ENCODE measurements around the gene SH3RF1. TPM values are rescaled to one million over a fixed set of nuclear protein-coding genes. Genes with fewer than 3 reads are reported as not detected.

The SH3RF1 gene
- total RNA-seq, 1 experiment from 2014 or later: 59.5 TPM

DNA sequence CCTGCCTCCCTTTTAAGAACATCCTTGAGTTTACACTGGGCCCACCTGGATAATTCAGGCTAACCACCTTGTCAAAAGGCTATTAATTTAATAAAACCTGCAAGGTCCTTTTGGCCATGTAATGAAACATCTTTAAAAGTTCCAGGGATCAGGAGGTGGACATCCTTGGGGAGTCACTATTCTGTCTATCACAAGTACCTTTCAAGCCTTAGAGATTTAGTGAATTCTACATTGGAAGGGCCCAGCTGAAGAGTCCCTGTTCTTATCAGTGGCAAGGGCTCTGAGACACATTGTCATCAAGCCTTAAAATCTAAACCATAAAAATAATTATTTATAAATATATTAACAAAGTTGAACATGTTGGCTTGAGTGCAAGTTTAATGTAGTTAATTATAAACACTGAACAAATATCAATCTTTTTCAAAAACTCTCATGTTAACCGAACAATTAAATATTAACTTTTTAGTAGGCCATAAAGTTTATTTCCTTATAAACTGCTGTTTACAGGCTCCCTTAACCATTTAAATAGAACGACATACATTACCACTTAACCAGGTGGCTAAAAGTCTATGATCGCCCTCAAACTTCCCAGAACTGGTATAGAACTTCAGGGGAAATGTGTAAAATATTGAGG lies 156.3 kb downstream of the SH3RF1 start:
- H3K27me3 ChIP-seq (ENCODE audit: insufficient read depth, low read length): no peaks in the 10 kb centered on the region
- TF ChIP-seq RAD21 (IDR thresholded peaks at IDR 0.05; ENCODE audit: low read depth) (no peak), TCF7L2 (IDR thresholded peaks at IDR 0.05; ENCODE audit: borderline replicate concordance, extremely low read depth, insufficient read depth, insufficient read length) (no peak), EZH2 (IDR thresholded peaks at IDR 0.05) (no peak), SRF (IDR thresholded peaks at IDR 0.05; ENCODE audit: low read depth) (no peak), CBX3 (IDR thresholded peaks at IDR 0.05; ENCODE audit: low read depth) (no peak), POLR2A (IDR thresholded peaks at IDR 0.05; ENCODE audit: borderline replicate concordance, extremely low read depth, insufficient read depth, insufficient read length) (no peak)
- TF ChIP-seq, protein P1, sequence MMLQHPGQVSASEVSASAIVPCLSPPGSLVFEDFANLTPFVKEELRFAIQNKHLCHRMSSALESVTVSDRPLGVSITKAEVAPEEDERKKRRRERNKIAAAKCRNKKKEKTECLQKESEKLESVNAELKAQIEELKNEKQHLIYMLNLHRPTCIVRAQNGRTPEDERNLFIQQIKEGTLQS (IDR thresholded peaks at IDR 0.05): no peak
- TF ChIP-seq, protein P2, sequence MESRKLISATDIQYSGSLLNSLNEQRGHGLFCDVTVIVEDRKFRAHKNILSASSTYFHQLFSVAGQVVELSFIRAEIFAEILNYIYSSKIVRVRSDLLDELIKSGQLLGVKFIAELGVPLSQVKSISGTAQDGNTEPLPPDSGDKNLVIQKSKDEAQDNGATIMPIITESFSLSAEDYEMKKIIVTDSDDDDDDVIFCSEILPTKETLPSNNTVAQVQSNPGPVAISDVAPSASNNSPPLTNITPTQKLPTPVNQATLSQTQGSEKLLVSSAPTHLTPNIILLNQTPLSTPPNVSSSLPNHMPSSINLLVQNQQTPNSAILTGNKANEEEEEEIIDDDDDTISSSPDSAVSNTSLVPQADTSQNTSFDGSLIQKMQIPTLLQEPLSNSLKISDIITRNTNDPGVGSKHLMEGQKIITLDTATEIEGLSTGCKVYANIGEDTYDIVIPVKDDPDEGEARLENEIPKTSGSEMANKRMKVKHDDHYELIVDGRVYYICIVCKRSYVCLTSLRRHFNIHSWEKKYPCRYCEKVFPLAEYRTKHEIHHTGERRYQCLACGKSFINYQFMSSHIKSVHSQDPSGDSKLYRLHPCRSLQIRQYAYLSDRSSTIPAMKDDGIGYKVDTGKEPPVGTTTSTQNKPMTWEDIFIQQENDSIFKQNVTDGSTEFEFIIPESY (IDR thresholded peaks at IDR 0.05; ENCODE audit: extremely low read depth, insufficient replicate concordance, low read length): no peak
- TF ChIP-seq, protein P3, sequence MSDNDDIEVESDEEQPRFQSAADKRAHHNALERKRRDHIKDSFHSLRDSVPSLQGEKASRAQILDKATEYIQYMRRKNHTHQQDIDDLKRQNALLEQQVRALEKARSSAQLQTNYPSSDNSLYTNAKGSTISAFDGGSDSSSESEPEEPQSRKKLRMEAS (IDR thresholded peaks at IDR 0.05): no peak
- no peak overlapping the region for H2AFZ ChIP-seq (ENCODE audit: low read depth, low read length, poor library complexity, severe bottlenecking)
- H3K79me2 ChIP-seq (ENCODE audit: insufficient read depth, low read length): 0 out of 2 replicates have a peak, but pooled peaks cover 4% of the 10 kb centered on the region
- H3K4me2 ChIP-seq (ENCODE audit: low read length): no peak overlapping the region
- intact Hi-C loops (cut with micrococcal nuclease): loop anchor here (10.0 kb wide), 1 partner anchor 370 kb away; no protein-coding TSS in a partner anchor
- peaks cover 6 to 35% of the 10 kb centered on the region in 2 experiments; a peak in 3 of 4 replicates for H3K4me1 ChIP-seq (ENCODE audit: control insufficient read depth in 1 of 2, insufficient read depth in 2 of 2, low read length in 2 of 2)
- DNase-seq (ENCODE audit: low read depth, low spot score) (no peak), ATAC-seq (no peak)
- no TSS peak for BruUV-seq (replicated peaks)
- H3K36me3 ChIP-seq (ENCODE audit: control insufficient read depth in 1 of 2, insufficient read depth in 2 of 2, low read length in 2 of 2): peaks cover 0 to 29% of the 10 kb centered on the region in 2 experiments; a peak in 1 of 4 replicates
- no peak overlapping the region for H3K9ac ChIP-seq (ENCODE audit: low read length)
- H3K9me2 ChIP-seq (ENCODE audit: insufficient read depth): no peaks in the 10 kb centered on the region
- H4K20me1 ChIP-seq (ENCODE audit: insufficient read depth): no peaks in the 10 kb centered on the region
- RAD21 ChIA-PET (ENCODE audit: low non-redundant PET in 1 of 2, low total read pairs in 2 of 2, uncharacterized antibody in 2 of 2, unreplicated experiment in 2 of 2): no interaction called here
- H3K27ac ChIP-seq (ENCODE audit: low read depth, low read length): no peak overlapping the region
- POLR2A ChIA-PET: interaction anchor here (1.7 kb wide), 1 partner anchor 110 kb away, joined by 6 read pairs; no protein-coding TSS in a partner anchor
- CTCF ChIA-PET: no interaction called here
- no peaks in the 10 kb centered on the region for H3K9me3 ChIP-seq (ENCODE audit: control insufficient read depth in 1 of 2, insufficient read depth in 1 of 2, low read depth in 1 of 2, low read length in 2 of 2)
- H3K4me3 ChIP-seq (replicated peaks in 1 of 2; ENCODE audit: low read depth in 1 of 2, low read length in 2 of 2): no peak overlapping the region
